ENCODE data around the gene ALDH4A1.

DNA sequence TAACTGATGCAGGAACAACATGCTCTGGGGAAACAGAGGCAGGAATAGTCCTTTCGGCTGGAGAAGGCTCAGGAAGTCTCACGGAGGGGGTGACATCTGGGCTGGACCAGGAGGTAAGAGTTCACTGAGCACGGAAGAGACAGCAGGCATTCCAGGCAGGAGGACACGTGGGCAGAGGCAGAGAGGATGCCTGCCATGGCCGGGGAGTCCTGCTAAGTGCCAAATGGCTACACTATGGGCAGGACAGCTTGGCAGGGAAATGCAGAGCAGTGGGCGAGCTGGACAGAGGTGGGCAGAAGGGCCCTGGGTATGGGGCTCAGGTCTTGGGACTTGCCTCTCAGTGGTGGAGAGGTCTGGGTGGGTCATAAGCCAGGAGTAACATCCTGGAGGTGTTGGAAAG lies 17.6 kb downstream of the ALDH4A1 start:
- TF ChIP-seq, protein P1, sequence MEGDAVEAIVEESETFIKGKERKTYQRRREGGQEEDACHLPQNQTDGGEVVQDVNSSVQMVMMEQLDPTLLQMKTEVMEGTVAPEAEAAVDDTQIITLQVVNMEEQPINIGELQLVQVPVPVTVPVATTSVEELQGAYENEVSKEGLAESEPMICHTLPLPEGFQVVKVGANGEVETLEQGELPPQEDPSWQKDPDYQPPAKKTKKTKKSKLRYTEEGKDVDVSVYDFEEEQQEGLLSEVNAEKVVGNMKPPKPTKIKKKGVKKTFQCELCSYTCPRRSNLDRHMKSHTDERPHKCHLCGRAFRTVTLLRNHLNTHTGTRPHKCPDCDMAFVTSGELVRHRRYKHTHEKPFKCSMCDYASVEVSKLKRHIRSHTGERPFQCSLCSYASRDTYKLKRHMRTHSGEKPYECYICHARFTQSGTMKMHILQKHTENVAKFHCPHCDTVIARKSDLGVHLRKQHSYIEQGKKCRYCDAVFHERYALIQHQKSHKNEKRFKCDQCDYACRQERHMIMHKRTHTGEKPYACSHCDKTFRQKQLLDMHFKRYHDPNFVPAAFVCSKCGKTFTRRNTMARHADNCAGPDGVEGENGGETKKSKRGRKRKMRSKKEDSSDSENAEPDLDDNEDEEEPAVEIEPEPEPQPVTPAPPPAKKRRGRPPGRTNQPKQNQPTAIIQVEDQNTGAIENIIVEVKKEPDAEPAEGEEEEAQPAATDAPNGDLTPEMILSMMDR (IDR thresholded peaks at IDR 0.05) = no peak
- TF ChIP-seq POLR2AphosphoS5 (IDR thresholded peaks at IDR 0.05) (no peak), POLR2A (IDR thresholded peaks at IDR 0.05; ENCODE audit: low read depth) (no peak), EP300 (IDR thresholded peaks at IDR 0.05) (no peak)

All from esophagus muscularis mucosa (tissue), 4 donors.